NCI-H1048 (cell line): ENCODE data around the gene GDF15.
"Not testable (repeated sequence)": the region's sequence is repeated elsewhere in the genome, so short reads cannot be mapped to it uniquely, and the experiment has no call there.

Experiments used
- DNase-seq: peaks from one replicate; lab custom pipeline; 2025; lab: John Stamatoyannopoulos, UW

Gene GDF15

GRCh38 chr19:18392417-18392816, 6.5 kb downstream of the GDF15 start:
- no peak for DNase-seq

GRCh38 chr19:18392926-18393325, 7.0 kb downstream of the GDF15 start:
- no peak for DNase-seq

- no peak for DNase-seq
Measured at GRCh38 chr19:18393836-18394235, 7.9 kb downstream of the GDF15 start.

- DNase-seq = no peak
Measured at GRCh38 chr19:18396471-18397241, 10.7 kb downstream of the GDF15 start.

GRCh38 chr19:18397242-18398202, 11.6 kb downstream of the GDF15 start, which contains the start of gene LRRC25:
Gene LRRC25, minus strand, starts transcription at chr19:18397622. Its CDS starts 659 bp downstream, at chr19:18396963.
- DNase-seq = no peak

- DNase-seq = no peak
Measured at GRCh38 chr19:18399008-18399407, 13.1 kb downstream of the GDF15 start.

GRCh38 chr19:18401580-18402112, 15.7 kb downstream of the GDF15 start:
- DNase-seq = no peak

GRCh38 chr19:18402455-18403248, 16.7 kb downstream of the GDF15 start:
- DNase-seq = not testable (repeated sequence)

- not testable (repeated sequence) for DNase-seq
Measured at GRCh38 chr19:18405754-18406153, 19.8 kb downstream of the GDF15 start.

- no peak for DNase-seq
Measured at GRCh38 chr19:18406749-18407148, 20.8 kb downstream of the GDF15 start.

GRCh38 chr19:18408053-18408476, 22.1 kb downstream of the GDF15 start:
- no peak for DNase-seq

- DNase-seq = no peak
Measured at GRCh38 chr19:18412610-18413239, 26.8 kb downstream of the GDF15 start.

GRCh38 chr19:18414504-18415177, 28.7 kb downstream of the GDF15 start:
- DNase-seq = no peak

- DNase-seq = no peak
Measured at GRCh38 chr19:18415178-18415867, 29.4 kb downstream of the GDF15 start.

- no peak for DNase-seq
Measured at GRCh38 chr19:18416778-18417249, 30.9 kb downstream of the GDF15 start.

GRCh38 chr19:18417250-18418028, 31.5 kb downstream of the GDF15 start:
- no peak for DNase-seq

- no peak for DNase-seq
Measured at GRCh38 chr19:18418029-18418482, 32.1 kb downstream of the GDF15 start.

- DNase-seq = no peak
Measured at GRCh38 chr19:18418483-18419194, 32.7 kb downstream of the GDF15 start.
